Muscle layer of colon (tissue), 2 donors: Measurements from ENCODE around the gene ZNF831.

ENCODE experiments used
- H3K27ac ChIP-seq: one replicate; pipeline ENCODE4 v1.7.0; 2013; ENCODE audit warnings: low read depth, mild to moderate bottlenecking, low read length, moderate library complexity
- H3K27me3 ChIP-seq, 2 donors: one replicate each; pipeline ENCODE4 v1.7.0; 2013; ENCODE audit warnings: low read length in 2 of 2, mild to moderate bottlenecking in 2 of 2; ENCODE audit not compliant: insufficient read depth in 2 of 2, control insufficient read depth in 1 of 2
- H3K36me3 ChIP-seq: one replicate; pipeline ENCODE4 v1.7.0; 2013; ENCODE audit warnings: mild to moderate bottlenecking, low read length; ENCODE audit not compliant: insufficient read depth
- H3K4me1 ChIP-seq: one replicate; pipeline ENCODE4 v1.7.0; 2013; ENCODE audit warnings: mild to moderate bottlenecking, low read length; ENCODE audit not compliant: insufficient read depth
- H3K4me3 ChIP-seq, 2 donors: one replicate each; pipeline ENCODE4 v1.7.0; 2013; ENCODE audit warnings: low read length in 2 of 2, low read depth in 1 of 2, mild to moderate bottlenecking in 1 of 2, moderate library complexity in 1 of 2
- H3K9ac ChIP-seq: one replicate; pipeline ENCODE4 v1.7.0; 2013; ENCODE audit warnings: low read length
- H3K9me3 ChIP-seq: one replicate; pipeline ENCODE4 v1.7.0; 2013; ENCODE audit warnings: mild to moderate bottlenecking, low read length
- donor health status: abdominal sarcoma.
- donor health status: Adenocarcinoma of cecum.

The ZNF831 gene

GRCh38 chr20:59143326-59143725 lies 20.3 kb upstream of the ZNF831 start:
- no peak overlapping the region for H3K9ac ChIP-seq
- no peak overlapping the region for H3K4me3 ChIP-seq
- no peaks in the 10 kb centered on the region for H3K36me3 ChIP-seq
- H3K27me3 ChIP-seq = no peaks in the 10 kb centered on the region
- H3K9me3 ChIP-seq = no peaks in the 10 kb centered on the region
- H3K27ac ChIP-seq = no peak overlapping the region
- peaks cover 6% of the 10 kb centered on the region for H3K4me1 ChIP-seq

- Histone ChIP-seq H3K4me3 (no peak overlapping the region), H3K27ac (no peak overlapping the region), H3K9ac (no peak overlapping the region), H3K36me3 (no peaks in the 10 kb centered on the region), H3K4me1 (peaks cover 6% of the 10 kb centered on the region), H3K27me3 (no peaks in the 10 kb centered on the region), H3K9me3 (no peaks in the 10 kb centered on the region)
Observed at GRCh38 chr20:59144179-59144830, 19.3 kb upstream of the ZNF831 start.

GRCh38 chr20:59144831-59145196 lies 18.8 kb upstream of the ZNF831 start:
- no peaks in the 10 kb centered on the region for H3K36me3 ChIP-seq
- H3K4me3 ChIP-seq = no peak overlapping the region
- H3K9ac ChIP-seq = no peak overlapping the region
- no peaks in the 10 kb centered on the region for H3K27me3 ChIP-seq
- no peak overlapping the region for H3K27ac ChIP-seq
- H3K9me3 ChIP-seq = no peaks in the 10 kb centered on the region
- peaks cover 6% of the 10 kb centered on the region for H3K4me1 ChIP-seq

- H3K9me3 ChIP-seq = no peaks in the 10 kb centered on the region
- H3K27me3 ChIP-seq = no peaks in the 10 kb centered on the region
- peaks cover 6% of the 10 kb centered on the region for H3K4me1 ChIP-seq
- H3K27ac ChIP-seq = no peak overlapping the region
- no peak overlapping the region for H3K4me3 ChIP-seq
- no peaks in the 10 kb centered on the region for H3K36me3 ChIP-seq
- no peak overlapping the region for H3K9ac ChIP-seq
Observed at GRCh38 chr20:59145247-59145923, 18.2 kb upstream of the ZNF831 start.

- Histone ChIP-seq H3K27ac (no peak overlapping the region), H3K4me3 (no peak overlapping the region), H3K9me3 (no peaks in the 10 kb centered on the region), H3K9ac (no peak overlapping the region), H3K4me1 (peaks cover 6% of the 10 kb centered on the region), H3K36me3 (no peaks in the 10 kb centered on the region), H3K27me3 (no peaks in the 10 kb centered on the region)
Observed at GRCh38 chr20:59145924-59146779, 17.5 kb upstream of the ZNF831 start.

- Histone ChIP-seq H3K27ac (no peak overlapping the region), H3K9me3 (no peaks in the 10 kb centered on the region), H3K4me1 (peaks cover 6% of the 10 kb centered on the region), H3K36me3 (no peaks in the 10 kb centered on the region), H3K27me3 (no peaks in the 10 kb centered on the region), H3K9ac (no peak overlapping the region), H3K4me3 (no peak overlapping the region)
Observed at GRCh38 chr20:59146780-59147565, 16.6 kb upstream of the ZNF831 start.

GRCh38 chr20:59147586-59147985 lies 16.0 kb upstream of the ZNF831 start:
- Histone ChIP-seq H3K4me1 (peaks cover 6% of the 10 kb centered on the region), H3K9ac (no peak overlapping the region), H3K9me3 (no peaks in the 10 kb centered on the region), H3K27me3 (no peaks in the 10 kb centered on the region), H3K36me3 (no peaks in the 10 kb centered on the region), H3K27ac (no peak overlapping the region), H3K4me3 (no peak overlapping the region)

GRCh38 chr20:59148701-59149493 lies 14.7 kb upstream of the ZNF831 start:
- no peak overlapping the region for H3K27ac ChIP-seq
- no peaks in the 10 kb centered on the region for H3K27me3 ChIP-seq
- H3K9me3 ChIP-seq = no peaks in the 10 kb centered on the region
- peaks cover 6% of the 10 kb centered on the region for H3K4me1 ChIP-seq
- no peak overlapping the region for H3K4me3 ChIP-seq
- H3K9ac ChIP-seq = no peak overlapping the region
- H3K36me3 ChIP-seq = no peaks in the 10 kb centered on the region

- H3K27me3 ChIP-seq = no peaks in the 10 kb centered on the region
- H3K4me3 ChIP-seq = no peak overlapping the region
- H3K9ac ChIP-seq = no peak overlapping the region
- H3K4me1 ChIP-seq = peaks cover 6% of the 10 kb centered on the region
- no peaks in the 10 kb centered on the region for H3K36me3 ChIP-seq
- no peaks in the 10 kb centered on the region for H3K9me3 ChIP-seq
- H3K27ac ChIP-seq = no peak overlapping the region
Observed at GRCh38 chr20:59149678-59150504, 13.7 kb upstream of the ZNF831 start.

- Histone ChIP-seq H3K4me3 (no peak overlapping the region), H3K36me3 (no peaks in the 10 kb centered on the region), H3K4me1 (peaks cover 6% of the 10 kb centered on the region), H3K9me3 (no peaks in the 10 kb centered on the region), H3K27me3 (no peaks in the 10 kb centered on the region), H3K27ac (no peak overlapping the region), H3K9ac (no peak overlapping the region)
Observed at GRCh38 chr20:59150821-59151251, 12.8 kb upstream of the ZNF831 start.
